Progenitor cell of endocrine pancreas (in vitro differentiated cells): ENCODE results near the gene SCN9A. TPM values are rescaled to one million over a fixed set of nuclear protein-coding genes. Genes with fewer than 3 reads are reported as not detected.
"Not testable (repeated sequence)": the region's sequence is repeated elsewhere in the genome, so short reads cannot be mapped to it uniquely, and the experiment has no call there.

Experiments
- DNase-seq: peaks from one replicate; pipeline ENCODE4 v3.0.0; 2021; ENCODE audit warnings: low spot score; ENCODE audit not compliant: unreplicated experiment
- H3K27ac Mint-ChIP-seq: 2 replicates; pipeline ENCODE4 v1.8.0; 2021; ENCODE audit warnings: mild to moderate bottlenecking, moderate library complexity, mixed read lengths
- H3K27me3 Mint-ChIP-seq: 2 replicates; pipeline ENCODE4 v1.8.0; 2021; ENCODE audit warnings: mixed read lengths
- H3K36me3 Mint-ChIP-seq: 2 replicates; pipeline ENCODE4 v1.8.0; 2022; ENCODE audit warnings: mixed read lengths; ENCODE audit not compliant: insufficient read depth
- H3K4me1 Mint-ChIP-seq: 2 replicates; pipeline ENCODE4 v1.8.0; 2021; ENCODE audit warnings: low read depth, mixed read lengths
- H3K4me3 Mint-ChIP-seq: 2 replicates; pipeline ENCODE4 v1.8.0; 2021; ENCODE audit warnings: low read depth, mild to moderate bottlenecking, moderate library complexity, mixed read lengths
- H3K9me3 Mint-ChIP-seq: 2 replicates; pipeline ENCODE4 v1.8.0; 2021; ENCODE audit warnings: low read depth, mixed read lengths
- CTCF ChIP-seq: fragments of 200-600 bp; sonication (generic); IDR thresholded peaks from one replicate; pipeline ENCODE4 v1.5.0; 2021; ENCODE audit warnings: antibody characterized with exemption, mild to moderate bottlenecking; ENCODE audit not compliant: unreplicated experiment
- total RNA-seq: library from RNA; stranded (reverse); gene quantifications from 2 replicates; pipeline ENCODE4 v1.2.1, GENCODE V29; 2021

Gene SCN9A
- total RNA-seq, 1 donor from 2014 or later = 23.7 TPM

DNA sequence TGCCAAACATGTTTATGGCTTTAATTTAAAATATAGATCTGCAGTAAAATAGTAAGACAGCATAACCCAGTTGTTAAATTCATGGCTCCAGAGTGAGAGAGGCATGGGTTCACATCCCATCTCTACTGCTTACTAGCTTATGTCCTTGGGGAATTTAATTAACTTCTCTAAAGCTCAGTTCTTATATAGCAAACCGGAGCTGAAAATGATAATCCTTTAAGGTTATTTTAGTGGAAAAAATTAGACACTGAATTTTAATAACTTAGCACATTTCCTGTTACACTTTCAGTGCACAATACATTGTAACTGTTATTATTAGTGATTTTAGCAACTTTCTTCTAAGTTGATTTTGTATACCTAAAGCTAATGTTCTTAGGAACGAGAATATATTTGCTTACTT is 14.8 kb downstream of the SCN9A start:
- no peaks in the 10 kb centered on the region for H3K27me3 Mint-ChIP-seq
- peaks cover 27% of the 10 kb centered on the region for H3K4me1 Mint-ChIP-seq
- H3K36me3 Mint-ChIP-seq = no peaks in the 10 kb centered on the region
- no peak for DNase-seq
- no peak overlapping the region for H3K27ac Mint-ChIP-seq
- peaks cover 3% of the 10 kb centered on the region for H3K9me3 Mint-ChIP-seq
- no peak overlapping the region for H3K4me3 Mint-ChIP-seq
- no peak for TF ChIP-seq CTCF

GRCh38 chr2:166360426-166360825 is 15.3 kb downstream of the SCN9A start:
- H3K9me3 Mint-ChIP-seq = peaks cover 3% of the 10 kb centered on the region
- DNase-seq = no peak
- H3K4me3 Mint-ChIP-seq = no peak overlapping the region
- H3K27me3 Mint-ChIP-seq = no peaks in the 10 kb centered on the region
- H3K36me3 Mint-ChIP-seq = no peaks in the 10 kb centered on the region
- TF ChIP-seq CTCF = no peak
- H3K27ac Mint-ChIP-seq = no peak overlapping the region
- peaks cover 23% of the 10 kb centered on the region for H3K4me1 Mint-ChIP-seq

DNA sequence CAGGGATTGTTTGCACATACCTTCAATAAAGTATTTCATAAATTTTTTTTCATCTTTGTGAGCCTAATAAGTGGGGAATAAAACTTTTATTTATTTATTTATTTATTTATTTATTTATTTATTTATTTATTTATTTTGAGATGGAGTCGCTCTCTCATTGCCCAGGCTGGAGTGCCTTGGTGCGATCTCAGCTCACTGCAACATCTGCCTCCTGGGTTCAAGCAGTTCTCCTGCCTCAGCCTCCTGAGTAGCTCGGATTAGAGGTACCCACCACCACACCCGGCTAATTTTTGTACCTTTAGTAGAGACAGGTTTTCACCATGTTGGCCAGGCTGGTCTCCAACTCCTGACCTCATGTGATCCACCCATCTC is 17.8 kb downstream of the SCN9A start:
- H3K27me3 Mint-ChIP-seq, H3K27ac Mint-ChIP-seq, H3K9me3 Mint-ChIP-seq, H3K4me3 Mint-ChIP-seq, H3K36me3 Mint-ChIP-seq, DNase-seq: not testable (repeated sequence)
- H3K4me1 Mint-ChIP-seq = peaks cover 17% of the 10 kb centered on the region

GRCh38 chr2:166357068-166357949 is 18.4 kb downstream of the SCN9A start:
- peaks cover 14% of the 10 kb centered on the region for H3K4me1 Mint-ChIP-seq
- DNase-seq = no peak
- H3K4me3 Mint-ChIP-seq = no peak overlapping the region
- peaks cover 3% of the 10 kb centered on the region for H3K9me3 Mint-ChIP-seq
- H3K27me3 Mint-ChIP-seq = no peaks in the 10 kb centered on the region
- TF ChIP-seq CTCF = no peak
- no peak overlapping the region for H3K27ac Mint-ChIP-seq
- H3K36me3 Mint-ChIP-seq = no peaks in the 10 kb centered on the region

GRCh38 chr2:166351319-166351718 is 24.4 kb downstream of the SCN9A start:
- Mint-ChIP-seq H3K36me3 (no peaks in the 10 kb centered on the region), H3K4me1 (peaks cover 4% of the 10 kb centered on the region), H3K27me3 (no peaks in the 10 kb centered on the region), H3K9me3 (peaks cover 3% of the 10 kb centered on the region), H3K27ac (no peak overlapping the region), H3K4me3 (no peak overlapping the region)
- DNase-seq = no peak
- no peak for TF ChIP-seq CTCF

DNA sequence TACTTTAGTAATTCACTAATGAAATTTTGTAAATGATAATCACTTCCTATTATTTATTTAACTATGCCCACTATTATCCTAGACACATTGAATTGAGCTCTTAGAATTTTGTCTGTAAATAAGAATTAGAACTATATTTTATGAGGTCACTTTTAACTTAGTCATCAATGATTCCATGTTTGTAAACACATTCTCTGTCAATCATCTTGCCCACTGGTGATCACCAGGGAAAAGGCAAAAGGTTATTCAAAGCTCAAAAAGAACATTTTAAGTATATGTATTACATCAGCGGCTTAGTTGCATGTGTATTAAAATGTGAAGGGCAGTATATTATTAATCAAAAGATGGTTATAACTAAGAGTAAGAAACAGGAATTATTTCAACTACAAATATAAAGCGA is 25.2 kb downstream of the SCN9A start:
- DNase-seq = no peak
- Mint-ChIP-seq H3K4me3 (no peak overlapping the region), H3K27me3 (no peaks in the 10 kb centered on the region), H3K4me1 (peaks cover 4% of the 10 kb centered on the region), H3K36me3 (no peaks in the 10 kb centered on the region), H3K9me3 (peaks cover 3% of the 10 kb centered on the region), H3K27ac (no peak overlapping the region)
- TF ChIP-seq CTCF = no peak
